Testis (tissue), 2 donors: Measurements from ENCODE around the gene PPARGC1A.

ENCODE experiments used
- CTCF ChIP-seq, 3 experiments: fragments of 450-650 bp in 2 of 3; fragments of 200-600 bp in 1 of 3; sonication (generic) in 1 of 3; IDR thresholded peaks; one replicate each; pipeline ENCODE4 v1.5.1; 2016 to 2019; ENCODE audit warnings: antibody characterized with exemption in 3 of 3, mild to moderate bottlenecking in 2 of 3, moderate library complexity in 1 of 3
- POLR2A ChIP-seq: fragments of 450-650 bp; IDR thresholded peaks from one replicate; pipeline ENCODE4 v1.6.1; 2017; ENCODE audit warnings: antibody characterized with exemption, mild to moderate bottlenecking, moderate library complexity

GRCh38 chr4:23844961-23845360 is 44.9 kb downstream of the PPARGC1A start:
- TF ChIP-seq CTCF (IDR thresholded peaks at IDR 0.05) (no peak), POLR2A (no peak)
